KMS-11 (cell line): ENCODE results near the gene UBTD2.
"Not testable (repeated sequence)": the region's sequence is repeated elsewhere in the genome, so short reads cannot be mapped to it uniquely, and the experiment has no call there.

Experiments used
- H2AFZ ChIP-seq: fragments of 200-600 bp; sonication (generic); 2 replicates; pipeline ENCODE4 v1.6.1; 2016; ENCODE audit warnings: antibody characterized with exemption, mixed run types, low read depth
- H3K27ac ChIP-seq: fragments of 200-600 bp; sonication (generic); 2 replicates; pipeline ENCODE4 v1.6.1; 2016; ENCODE audit warnings: mild to moderate bottlenecking, mixed run types
- H3K27me3 ChIP-seq: fragments of 200-600 bp; sonication (generic); 2 replicates; pipeline ENCODE4 v1.6.1; 2017; ENCODE audit warnings: mild to moderate bottlenecking, low read depth, mixed run types, moderate library complexity; ENCODE audit not compliant: insufficient read depth
- H3K36me3 ChIP-seq: fragments of 200-600 bp; sonication (generic); 2 replicates; pipeline ENCODE4 v1.6.1; 2017; ENCODE audit warnings: mild to moderate bottlenecking, mixed run types; ENCODE audit not compliant: insufficient read depth
- H3K4me1 ChIP-seq: fragments of 200-600 bp; sonication (generic); 2 replicates; pipeline ENCODE4 v1.6.1; 2016; ENCODE audit warnings: mild to moderate bottlenecking, low read depth, mixed run types; ENCODE audit not compliant: poor library complexity, severe bottlenecking
- H3K4me2 ChIP-seq: fragments of 200-600 bp; sonication (generic); 2 replicates; pipeline ENCODE4 v1.7.0; 2016; ENCODE audit warnings: mild to moderate bottlenecking, mixed run types
- H3K4me3 ChIP-seq: fragments of 200-600 bp; sonication (generic); IDR thresholded peaks from 2 replicates; pipeline ENCODE4 v1.6.1; 2017; ENCODE audit warnings: low read depth, low read length, mixed read lengths; ENCODE audit not compliant: insufficient read depth
- H3K79me2 ChIP-seq: fragments of 200-600 bp; sonication (generic); 2 replicates; pipeline ENCODE4 v1.6.1; 2016; ENCODE audit warnings: low read depth, mixed run types; ENCODE audit not compliant: insufficient read depth
- H3K9ac ChIP-seq: fragments of 200-600 bp; sonication (generic); 2 replicates; pipeline ENCODE4 v1.6.1; 2016; ENCODE audit warnings: mild to moderate bottlenecking, mixed run types
- H4K20me1 ChIP-seq: fragments of 200-600 bp; sonication (generic); 2 replicates; pipeline ENCODE4 v1.6.1; 2016; ENCODE audit warnings: mild to moderate bottlenecking, mixed run types; ENCODE audit not compliant: insufficient read depth
- CTCF ChIP-seq: fragments of 200-600 bp; sonication (generic); conservative IDR thresholded peaks from 2 replicates; pipeline ENCODE4 v1.6.1; 2017; ENCODE audit warnings: low read depth, mild to moderate bottlenecking, antibody characterized with exemption, low read length, moderate library complexity, mixed read lengths

Gene UBTD2

GRCh38 chr5:172216345-172216744 lies 67.2 kb downstream of the UBTD2 start:
- no peak overlapping the region for H3K9ac ChIP-seq
- no peak overlapping the region for H2AFZ ChIP-seq
- H3K27me3 ChIP-seq: no peaks in the 10 kb centered on the region
- no peak overlapping the region for H3K4me3 ChIP-seq
- no peaks in the 10 kb centered on the region for H3K79me2 ChIP-seq
- H4K20me1 ChIP-seq: no peaks in the 10 kb centered on the region
- TF ChIP-seq CTCF: no peak
- no peak overlapping the region for H3K4me2 ChIP-seq
- H3K27ac ChIP-seq: no peak overlapping the region
- no peaks in the 10 kb centered on the region for H3K4me1 ChIP-seq
- no peaks in the 10 kb centered on the region for H3K36me3 ChIP-seq

GRCh38 chr5:172213126-172213525 lies 70.4 kb downstream of the UBTD2 start:
- Histone ChIP-seq H3K4me2 (no peak overlapping the region), H3K4me1 (no peaks in the 10 kb centered on the region), H3K27ac (no peak overlapping the region), H3K36me3 (no peaks in the 10 kb centered on the region), H3K4me3 (no peak overlapping the region), H3K27me3 (no peaks in the 10 kb centered on the region), H4K20me1 (no peaks in the 10 kb centered on the region), H3K9ac (no peak overlapping the region), H2AFZ (no peak overlapping the region), H3K79me2 (no peaks in the 10 kb centered on the region)
- no peak for TF ChIP-seq CTCF

- Histone ChIP-seq H3K79me2 (no peaks in the 10 kb centered on the region), H3K4me3 (no peak overlapping the region), H4K20me1 (no peaks in the 10 kb centered on the region), H3K4me2 (no peak overlapping the region), H2AFZ (no peak overlapping the region), H3K4me1 (no peaks in the 10 kb centered on the region), H3K27me3 (no peaks in the 10 kb centered on the region), H3K27ac (no peak overlapping the region), H3K36me3 (no peaks in the 10 kb centered on the region), H3K9ac (no peak overlapping the region)
- no peak for TF ChIP-seq CTCF
These were observed 71.9 kb downstream of the UBTD2 start for GRCh38 chr5:172211676-172212075.

GRCh38 chr5:172209714-172210113 lies 73.8 kb downstream of the UBTD2 start:
- H3K4me1 ChIP-seq: no peaks in the 10 kb centered on the region
- no peaks in the 10 kb centered on the region for H4K20me1 ChIP-seq
- no peak overlapping the region for H2AFZ ChIP-seq
- no peak overlapping the region for H3K27ac ChIP-seq
- no peaks in the 10 kb centered on the region for H3K27me3 ChIP-seq
- no peaks in the 10 kb centered on the region for H3K36me3 ChIP-seq
- no peak overlapping the region for H3K4me2 ChIP-seq
- H3K79me2 ChIP-seq: no peaks in the 10 kb centered on the region
- no peak overlapping the region for H3K4me3 ChIP-seq
- no peak overlapping the region for H3K9ac ChIP-seq
- no peak for TF ChIP-seq CTCF

- no peak overlapping the region for H3K27ac ChIP-seq
- no peaks in the 10 kb centered on the region for H3K4me1 ChIP-seq
- no peaks in the 10 kb centered on the region for H3K79me2 ChIP-seq
- no peaks in the 10 kb centered on the region for H3K27me3 ChIP-seq
- no peak for TF ChIP-seq CTCF
- H3K9ac ChIP-seq: no peak overlapping the region
- no peak overlapping the region for H3K4me2 ChIP-seq
- no peak overlapping the region for H2AFZ ChIP-seq
- H3K36me3 ChIP-seq: no peaks in the 10 kb centered on the region
- no peak overlapping the region for H3K4me3 ChIP-seq
- H4K20me1 ChIP-seq: no peaks in the 10 kb centered on the region
These were observed 76.1 kb downstream of the UBTD2 start for GRCh38 chr5:172207511-172207910.

DNA sequence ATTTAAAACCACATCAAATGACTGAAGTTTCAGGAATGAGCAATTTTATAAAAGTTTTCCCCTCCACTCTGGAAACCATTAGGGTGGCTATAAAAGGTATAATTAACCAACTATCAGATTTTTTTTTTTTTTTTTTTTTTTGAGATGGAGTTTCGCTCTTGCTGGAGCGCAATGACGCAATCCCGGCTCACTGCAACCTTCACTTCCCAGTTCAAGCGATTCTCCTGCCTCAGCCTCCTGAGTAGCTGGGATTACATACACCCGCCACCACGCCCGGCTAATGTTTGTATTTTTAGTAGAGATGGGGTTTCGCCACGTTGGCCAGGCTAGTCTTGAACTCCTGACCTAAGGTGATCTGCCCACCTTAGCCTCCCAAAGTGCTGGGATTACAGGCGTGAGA lies 77.6 kb downstream of the UBTD2 start:
- H3K36me3 ChIP-seq, H3K4me3 ChIP-seq, H3K4me2 ChIP-seq: not testable (repeated sequence)

More for the DNA sequence above, 77.6 kb downstream of the UBTD2 start:
- H3K4me1 ChIP-seq, H3K79me2 ChIP-seq, H3K27ac ChIP-seq, H3K27me3 ChIP-seq, H2AFZ ChIP-seq, H4K20me1 ChIP-seq, H3K9ac ChIP-seq: not testable (repeated sequence)
